K562 (cell line): Measurements from ENCODE around the gene NCOR2.
A peak's percentile ranks its signal among the peaks of the same experiment; 100 is the strongest.

Experiments
- ARID2 ChIP-seq: fragments of 450-650 bp; IDR thresholded peaks from 2 replicates; pipeline ENCODE4 v1.6.1; 2017; ENCODE audit warnings: antibody characterized with exemption, mild to moderate bottlenecking
- CBX1 ChIP-seq: sonication (generic); IDR thresholded peaks from 2 replicates; pipeline ENCODE4 v1.6.1; 2016; ENCODE audit warnings: antibody characterized with exemption, low read depth, mild to moderate bottlenecking
- CBX5 ChIP-seq: IDR thresholded peaks from 2 replicates; pipeline ENCODE4 v1.6.1; 2014; ENCODE audit warnings: low read depth, borderline replicate concordance
- CREB1 ChIP-seq, 2 experiments: sonication (generic) in 1 of 2; formaldehyde crosslinking in 1 of 2; IDR thresholded peaks; 2 replicates each; pipeline versions ENCODE4 v1.6.1 to v1.8.0; 2012 to 2022; ENCODE audit warnings: inconsistent platforms in 1 of 2, mild to moderate bottlenecking in 1 of 2, missing genetic modification reagents in 1 of 2, moderate library complexity in 1 of 2
- CTCF ChIP-seq, 3 experiments: IDR thresholded peaks in 2 of 3; conservative IDR thresholded peaks in 1 of 3; 2 replicates each; pipeline ENCODE4 v1.5.1; 2011 to 2012; ENCODE audit warnings: low read length in 3 of 3, mild to moderate bottlenecking in 3 of 3, control low read depth in 2 of 3, improper control_type of control experiment in 1 of 3, inconsistent platforms in 1 of 3, low read depth in 1 of 3, mixed read lengths in 1 of 3, moderate library complexity in 1 of 3; ENCODE audit not compliant: insufficient read depth in 2 of 3
- ELK1 ChIP-seq: sonication (generic); formaldehyde crosslinking; IDR thresholded peaks from 2 replicates; pipeline ENCODE4 v1.8.1; 2022; ENCODE audit warnings: missing genetic modification reagents
- MAX ChIP-seq: sonication (generic); formaldehyde crosslinking; IDR thresholded peaks from 2 replicates; pipeline ENCODE4 v1.9.0; 2022; ENCODE audit warnings: mild to moderate bottlenecking, missing genetic modification reagents
- MEF2A ChIP-seq: IDR thresholded peaks from 2 replicates; pipeline ENCODE4 v1.6.1; 2011; ENCODE audit warnings: low read depth, mild to moderate bottlenecking, low read length, moderate library complexity; ENCODE audit not compliant: control insufficient read depth
- POLR2A ChIP-seq: fragments of 450-650 bp; conservative IDR thresholded peaks from 2 replicates; pipeline ENCODE4 v1.6.1; 2016
- SMARCC2 ChIP-seq: fragments of 450-650 bp; IDR thresholded peaks from 2 replicates; pipeline ENCODE4 v1.6.1; 2017; ENCODE audit warnings: antibody characterized with exemption, moderate library complexity, mild to moderate bottlenecking, low read depth
- USF2 ChIP-seq: sonication (generic); formaldehyde crosslinking; IDR thresholded peaks from 2 replicates; pipeline ENCODE4 v1.5.0; 2020; ENCODE audit warnings: missing genetic modification reagents

- no peak for TF ChIP-seq ELK1
- TF ChIP-seq CTCF (IDR thresholded peaks at IDR 0.05 in 2 of 3, conservative IDR thresholded peaks at IDR 0.05 in 1 of 3; ENCODE audit: insufficient read depth in 2 of 3, low read depth in 1 of 3, low read length in 3 of 3) = peak in 2 of 3 experiments; percentile 44 to 58; a peak in 4 of 6 replicates
- TF ChIP-seq CBX1 = no peak
- no peak for TF ChIP-seq MAX (CRISPR knock-in tag)
- no peak for TF ChIP-seq MEF2A
- TF ChIP-seq ARID2 = peak; percentile 43; the same call in 1 of the 2 replicates
- no peak for TF ChIP-seq USF2 (CRISPR knock-in tag)
- TF ChIP-seq CBX5 = no peak
- no peak for TF ChIP-seq CREB1 (IDR thresholded peaks at IDR 0.05)
- no peak for TF ChIP-seq CREB1 (CRISPR knock-in tag; IDR thresholded peaks at IDR 0.05)
- no peak for TF ChIP-seq POLR2A
- TF ChIP-seq SMARCC2 = no peak
Measured at GRCh38 chr12:124568431-124569374, 1.3 kb upstream of the NCOR2 start.
